Osteocyte (in vitro differentiated cells): Measurements from ENCODE around the gene SRD5A1. TPM values are rescaled to one million over a fixed set of nuclear protein-coding genes. Genes with fewer than 3 reads are reported as not detected.
A peak's percentile ranks its signal among the peaks of the same experiment; 100 is the strongest.

Experiments
- DNase-seq: peaks from one replicate; pipeline ENCODE4 v3.0.0; 2021; ENCODE audit warnings: mixed read lengths; ENCODE audit not compliant: unreplicated experiment; ENCODE audit errors: extremely low spot score
- H3K27ac Mint-ChIP-seq: one replicate; pipeline ENCODE4 v1.8.0; 2021; ENCODE audit warnings: mild to moderate bottlenecking, mixed read lengths; ENCODE audit not compliant: unreplicated experiment
- H3K27me3 Mint-ChIP-seq: one replicate; pipeline ENCODE4 v1.8.0; 2021; ENCODE audit warnings: mixed read lengths; ENCODE audit not compliant: unreplicated experiment
- H3K36me3 Mint-ChIP-seq: one replicate; pipeline ENCODE4 v1.8.0; 2021; ENCODE audit warnings: mixed read lengths; ENCODE audit not compliant: unreplicated experiment
- H3K4me1 Mint-ChIP-seq: one replicate; pipeline ENCODE4 v1.8.0; 2021; ENCODE audit warnings: mixed read lengths; ENCODE audit not compliant: unreplicated experiment
- H3K4me3 Mint-ChIP-seq: one replicate; pipeline ENCODE4 v1.8.0; 2021; ENCODE audit warnings: mild to moderate bottlenecking, moderate library complexity, mixed read lengths; ENCODE audit not compliant: unreplicated experiment
- H3K9me3 Mint-ChIP-seq: one replicate; pipeline ENCODE4 v1.8.0; 2021; ENCODE audit warnings: mixed read lengths; ENCODE audit not compliant: unreplicated experiment
- CTCF ChIP-seq: fragments of 200-600 bp; sonication (generic); IDR thresholded peaks from 2 replicates; pipeline ENCODE4 v1.5.0; 2021; ENCODE audit warnings: antibody characterized with exemption, mild to moderate bottlenecking, moderate library complexity
- total RNA-seq: library from RNA; stranded (reverse); gene quantifications from 2 replicates; pipeline ENCODE4 v1.2.1, GENCODE V29; 2021

SRD5A1 gene
- total RNA-seq, 1 donor from 2014 or later: 25.0 TPM

GRCh38 chr5:6714226-6715041 is 81.2 kb downstream of the SRD5A1 start:
- peak; percentile 74 for DNase-seq
- TF ChIP-seq CTCF: no peak
- H3K4me1 Mint-ChIP-seq: peaks cover 51% of the 10 kb centered on the region
- peak overlapping the region; percentile 79 for H3K4me3 Mint-ChIP-seq
- H3K36me3 Mint-ChIP-seq: no peaks in the 10 kb centered on the region
- H3K27ac Mint-ChIP-seq: peak overlapping the region; percentile 69
- H3K27me3 Mint-ChIP-seq: no peaks in the 10 kb centered on the region
- H3K9me3 Mint-ChIP-seq: no peaks in the 10 kb centered on the region

- H3K36me3 Mint-ChIP-seq: no peaks in the 10 kb centered on the region
These were observed 82.0 kb downstream of the SRD5A1 start for GRCh38 chr5:6715271-6715670.

GRCh38 chr5:6715758-6716628 is 82.8 kb downstream of the SRD5A1 start:
- Mint-ChIP-seq H3K27ac (no peak overlapping the region), H3K4me1 (peaks cover 59% of the 10 kb centered on the region), H3K27me3 (no peaks in the 10 kb centered on the region), H3K4me3 (peak overlapping the region; percentile 79), H3K9me3 (no peaks in the 10 kb centered on the region), H3K36me3 (no peaks in the 10 kb centered on the region)
- TF ChIP-seq CTCF: no peak
- peak; percentile 67 for DNase-seq

More at GRCh38 chr5:6715271-6715670, 82.0 kb downstream of the SRD5A1 start:
- no peak overlapping the region for H3K27ac Mint-ChIP-seq
- H3K27me3 Mint-ChIP-seq: no peaks in the 10 kb centered on the region
- peak; percentile 25 for DNase-seq
- H3K4me1 Mint-ChIP-seq: peaks cover 56% of the 10 kb centered on the region
- H3K9me3 Mint-ChIP-seq: no peaks in the 10 kb centered on the region
- peak overlapping the region; percentile 79 for H3K4me3 Mint-ChIP-seq
- TF ChIP-seq CTCF: no peak

- Mint-ChIP-seq H3K4me1 (peaks cover 62% of the 10 kb centered on the region), H3K27me3 (no peaks in the 10 kb centered on the region), H3K36me3 (no peaks in the 10 kb centered on the region), H3K9me3 (no peaks in the 10 kb centered on the region), H3K4me3 (peak overlapping the region; percentile 79), H3K27ac (no peak overlapping the region)
- TF ChIP-seq CTCF: no peak
- no peak for DNase-seq
These were observed 83.4 kb downstream of the SRD5A1 start for GRCh38 chr5:6716629-6717149.
